H1 (cell line): ENCODE data around the gene SHH. TPM values are rescaled to one million over a fixed set of nuclear protein-coding genes. Genes with fewer than 3 reads are reported as not detected.

Source experiments
- CTCF ChIA-PET: fragments of 300-600 bp; sonication (Branson Sonifier 250); formaldehyde crosslinking; loops from one replicate; lab custom pipeline; 2021; ENCODE audit not compliant: partially characterized antibody; lab: Charles Lee
- POLR2A ChIA-PET: fragments of 300-600 bp; sonication (Branson Sonifier 250); formaldehyde crosslinking; loops from one replicate; lab custom pipeline; 2021; ENCODE audit warnings: inconsistent platforms; ENCODE audit not compliant: partially characterized antibody; lab: Charles Lee
- DNase-seq, 2 experiments: peaks; one replicate each; pipeline versions ENCODE4 v3.0.0 to v3.0.0-alpha.2; 2010 to 2022; ENCODE audit warnings: low spot score in 2 of 2, low read depth in 1 of 2, mixed read lengths in 1 of 2
- FAIRE-seq: peaks from 2 replicates; lab custom pipeline; 2011; peaks lifted over from hg19 to GRCh38; lab: Jason Lieb, UNC
- H2AFZ ChIP-seq: 2 replicates; pipeline ENCODE4 v1.8.1; 2012; ENCODE audit warnings: low read length, inconsistent platforms
- H2AK5ac ChIP-seq: 2 replicates; pipeline ENCODE4 v1.6.1; 2013; ENCODE audit warnings: low read depth, low read length
- H2BK120ac ChIP-seq: replicated peaks from 2 replicates; pipeline ENCODE3; 2013; ENCODE audit warnings: low read depth, low read length, inconsistent platforms
- H2BK12ac ChIP-seq: 2 replicates; pipeline ENCODE4 v1.6.1; 2013; ENCODE audit warnings: low read depth, low read length
- H2BK15ac ChIP-seq: 2 replicates; pipeline ENCODE4 v1.6.1; 2013; ENCODE audit warnings: low read length
- H2BK20ac ChIP-seq: 2 replicates; pipeline ENCODE4 v1.6.1; 2013; ENCODE audit warnings: low read length
- H2BK5ac ChIP-seq: 2 replicates; pipeline ENCODE4 v1.6.1; 2013; ENCODE audit warnings: low read depth, low read length
- H3K14ac ChIP-seq: 2 replicates; pipeline ENCODE4 v1.6.1; 2013; ENCODE audit warnings: inconsistent platforms; ENCODE audit not compliant: insufficient read length
- H3K18ac ChIP-seq: 2 replicates; pipeline ENCODE4 v1.6.1; 2013; ENCODE audit warnings: low read length; ENCODE audit errors: extremely low read depth
- H3K23ac ChIP-seq: 2 replicates; pipeline ENCODE4 v1.6.1; 2013; ENCODE audit warnings: inconsistent platforms; ENCODE audit not compliant: insufficient read length
- H3K23me2 ChIP-seq: 2 replicates; pipeline ENCODE4 v1.6.1; 2013; ENCODE audit warnings: low read depth, low read length
- H3K27ac ChIP-seq: 2 replicates; pipeline ENCODE4 v1.6.1; 2011; ENCODE audit warnings: low read depth, low read length, inconsistent platforms
- H3K27me3 ChIP-seq, 4 experiments: replicated peaks in 1 of 4; 1 replicate in 1 of 4; 2 replicates in 3 of 4; pipeline versions ENCODE4 v1.6.1 to v1.8.1; 2011 to 2013; ENCODE audit warnings: low read length in 3 of 4, mild to moderate bottlenecking in 3 of 4, inconsistent platforms in 2 of 4, mixed read lengths in 2 of 4, moderate library complexity in 1 of 4; ENCODE audit not compliant: control insufficient read depth in 3 of 4, insufficient read depth in 3 of 4; ENCODE audit errors: extremely low read depth in 1 of 4
- H3K36me3 ChIP-seq, 4 experiments: 2 replicates each; pipeline versions ENCODE4 v1.6.1 to v1.8.1; 2011 to 2013; ENCODE audit warnings: mild to moderate bottlenecking in 4 of 4, low read length in 3 of 4, moderate library complexity in 2 of 4, control low read depth in 1 of 4, inconsistent platforms in 1 of 4; ENCODE audit not compliant: insufficient read depth in 4 of 4, control insufficient read depth in 2 of 4
- H3K4ac ChIP-seq: replicated peaks from 2 replicates; pipeline ENCODE3; 2013; ENCODE audit warnings: low read length, low read depth, mixed read lengths, inconsistent platforms; ENCODE audit not compliant: insufficient read length
- H3K4me1 ChIP-seq, 4 experiments: replicated peaks in 1 of 4; 1 replicate in 1 of 4; 2 replicates in 3 of 4; pipeline versions ENCODE4 v1.6.1 to v1.8.1; 2011 to 2013; ENCODE audit warnings: low read length in 3 of 4, inconsistent platforms in 2 of 4, mixed read lengths in 1 of 4; ENCODE audit not compliant: insufficient read depth in 4 of 4, control insufficient read depth in 3 of 4
- H3K4me2 ChIP-seq, 2 experiments: 2 replicates each; pipeline versions ENCODE4 v1.6.1 to v1.8.1; 2011 to 2013; ENCODE audit warnings: low read depth in 2 of 2, low read length in 2 of 2, control low read depth in 1 of 2, inconsistent platforms in 1 of 2, mild to moderate bottlenecking in 1 of 2; ENCODE audit not compliant: insufficient read depth in 1 of 2
- H3K4me3 ChIP-seq, 4 experiments: fragments of 200-600, 300-600 bp in 1 of 4; sonication (generic), shearing (Covaris generic), sonication (Bioruptor Twin) in 1 of 4; 2 replicates each; pipeline versions ENCODE4 v1.5.1 to v1.8.1; 2011 to 2016; ENCODE audit warnings: low read length in 4 of 4, low read depth in 3 of 4, control low read depth in 2 of 4, inconsistent platforms in 2 of 4, mild to moderate bottlenecking in 2 of 4, mixed read lengths in 1 of 4, moderate library complexity in 1 of 4; ENCODE audit not compliant: insufficient read depth in 2 of 4; ENCODE audit errors: extremely low read depth in 1 of 4
- H3K56ac ChIP-seq: replicated peaks from 2 replicates; pipeline ENCODE3; 2013; ENCODE audit warnings: low read depth, mild to moderate bottlenecking, mixed read lengths, low read length, inconsistent platforms; ENCODE audit not compliant: insufficient read length
- H3K79me1 ChIP-seq: 2 replicates; pipeline ENCODE4 v1.6.1; 2013; ENCODE audit warnings: low read depth, low read length, control low read depth
- H3K79me2 ChIP-seq, 2 experiments: 2 replicates each; pipeline versions ENCODE4 v1.6.1 to v1.8.1; 2012 to 2013; ENCODE audit warnings: low read length in 2 of 2, mild to moderate bottlenecking in 2 of 2, inconsistent platforms in 1 of 2; ENCODE audit not compliant: insufficient read depth in 2 of 2, control insufficient read depth in 1 of 2
- H3K9ac ChIP-seq, 4 experiments: replicated peaks in 1 of 4; 1 replicate in 1 of 4; 2 replicates in 3 of 4; pipeline versions ENCODE4 v1.6.1 to v1.8.1; 2011 to 2013; ENCODE audit warnings: low read depth in 3 of 4, low read length in 3 of 4, control low read depth in 2 of 4, mild to moderate bottlenecking in 2 of 4, moderate library complexity in 2 of 4, inconsistent platforms in 1 of 4; ENCODE audit errors: extremely low read depth in 1 of 4
- H3K9me3 ChIP-seq, 2 experiments: 2 replicates each; pipeline versions ENCODE4 v1.6.1 to v1.8.1; 2012 to 2013; ENCODE audit warnings: mild to moderate bottlenecking in 2 of 2, moderate library complexity in 2 of 2, control low read depth in 1 of 2, inconsistent platforms in 1 of 2, low read depth in 1 of 2, low read length in 1 of 2, mixed read lengths in 1 of 2; ENCODE audit not compliant: insufficient read depth in 2 of 2
- H4K20me1 ChIP-seq, 2 experiments: replicated peaks in 1 of 2; 2 replicates each; pipeline versions ENCODE3 to v1.8.1; 2011 to 2013; ENCODE audit warnings: inconsistent platforms in 2 of 2, low read length in 2 of 2, mild to moderate bottlenecking in 1 of 2; ENCODE audit not compliant: insufficient read depth in 2 of 2, control insufficient read depth in 1 of 2
- H4K5ac ChIP-seq: 2 replicates; pipeline ENCODE4 v1.6.1; 2013; ENCODE audit warnings: low read length, low read depth, mixed read lengths, inconsistent platforms; ENCODE audit not compliant: insufficient read length
- H4K8ac ChIP-seq: 2 replicates; pipeline ENCODE4 v1.8.0; 2013; ENCODE audit warnings: mild to moderate bottlenecking, moderate library complexity, low read length, inconsistent platforms; ENCODE audit not compliant: insufficient read depth; ENCODE audit errors: extremely low read depth
- H4K91ac ChIP-seq: replicated peaks from 2 replicates; pipeline ENCODE3; 2013; ENCODE audit warnings: low read length, mixed read lengths, inconsistent platforms; ENCODE audit not compliant: insufficient read length
- CBX8 ChIP-seq: fragments of 300-800, 300-1000 bp; sonication (generic); IDR thresholded peaks from 2 replicates; pipeline ENCODE4 v1.7.1; 2016; ENCODE audit warnings: low read depth, low read length, borderline replicate concordance
- EZH2 ChIP-seq: fragments of 200-600 bp; sonication (generic); IDR thresholded peaks from 2 replicates; pipeline ENCODE4 v1.7.1; 2012; ENCODE audit warnings: low read depth, mild to moderate bottlenecking, moderate library complexity, low read length, inconsistent platforms; ENCODE audit not compliant: severe bottlenecking
- POU5F1 ChIP-seq: IDR thresholded peaks from 2 replicates; pipeline ENCODE4 v1.6.1; 2011; ENCODE audit warnings: low read depth, mild to moderate bottlenecking, low read length, moderate library complexity
- RBBP5 ChIP-seq: IDR thresholded peaks from 2 replicates; pipeline ENCODE4 v1.7.1; 2012; ENCODE audit warnings: low read depth, mild to moderate bottlenecking, inconsistent platforms, low read length, moderate library complexity, borderline replicate concordance
- RFX5 ChIP-seq: IDR thresholded peaks from 2 replicates; pipeline ENCODE4 v1.6.1; 2011; ENCODE audit warnings: low read depth, low read length, improper control_type of control experiment, borderline replicate concordance
- SP2 ChIP-seq: IDR thresholded peaks from 2 replicates; pipeline ENCODE4 v1.6.1; 2012; ENCODE audit warnings: mild to moderate bottlenecking, low read length, inconsistent platforms
- TAF1 ChIP-seq: IDR thresholded peaks from 2 replicates; pipeline ENCODE4 v1.6.1; 2011; ENCODE audit warnings: mild to moderate bottlenecking, low read depth, low read length
- WGBS, 2 experiments: shearing (Covaris generic) in 1 of 2; methylation state at CpG; one replicate each; pipeline versions ENCODE4 v1.1.6 to v1.1.7; 2013 to 2015; ENCODE audit warnings: low lambda C conversion rate in 2 of 2, mixed read lengths in 2 of 2, inconsistent platforms in 1 of 2, low coverage in 1 of 2, missing lambda C conversion rate in 1 of 2; ENCODE audit not compliant: insufficient replicate concordance in 2 of 2, insufficient coverage in 1 of 2, insufficient read length in 1 of 2; ENCODE audit errors: extremely low coverage in 1 of 2, missing lambda C conversion rate in 1 of 2; 5-methylcytosine and 5-hydroxymethylcytosine counted together
- polyA plus RNA-seq, 7 experiments: library from polyadenylated mRNA; depleted of rRNA in 3 of 7; stranded (reverse) in 5 of 7; unstranded in 2 of 7; fragments of >200 nt in 5 of 7; fragments of 200-250 nt in 2 of 7; gene quantifications; 1 replicate in 5 of 7; 2 replicates in 1 of 7; 4 replicates in 1 of 7; pipeline versions ENCODE4 v1.2.1 to v1.2.3, GENCODE V29; 2011 to 2013; ENCODE audit warnings: missing spikeins in 2 of 7, mixed read lengths in 2 of 7
- total RNA-seq: library from RNA; stranded (reverse); fragmentation: NEBNext Ultra II Directional; extraction: Animal tissue kit (Norgen Biotek cat#: 25700); gene quantifications from 2 replicates; pipeline ENCODE4 v1.2.1, GENCODE V29; 2021

The SHH gene
- total and polyA plus RNA-seq, 2 of the 8 experiments (the other 6 are each of a cell fraction or from before 2014, with no cell fraction given) = not detected

- H4K91ac ChIP-seq = peak overlapping the region; percentile 40
- H3K14ac ChIP-seq = no peak overlapping the region
- H3K56ac ChIP-seq = no peak overlapping the region
- no peak overlapping the region for H2BK15ac ChIP-seq
- DNase-seq = no peak
- 89% methylated on average over 17 of the region's 18 CpGs; no CpG with 5 or more reads in 1 of the 2 experiments for WGBS, 2 experiments
- H4K8ac ChIP-seq = peak overlapping the region; percentile 76; the same call in 1 of the 2 replicates
- H3K4me2 ChIP-seq = no peak overlapping the region
- no peaks in the 10 kb centered on the region for H3K79me1 ChIP-seq
- H4K20me1 ChIP-seq = no peaks in the 10 kb centered on the region
- ChIA-PET CTCF (interaction anchor here (0.7 kb wide), 1 partner anchor 734 kb away, joined by 3 read pairs; no protein-coding TSS in a partner anchor), POLR2A (no interaction called here)
- peaks cover 7% of the 10 kb centered on the region for H3K23me2 ChIP-seq
- FAIRE-seq = no peak
- H4K5ac ChIP-seq = no peak overlapping the region
- H2BK20ac ChIP-seq = no peak overlapping the region
- no peak overlapping the region for H2BK5ac ChIP-seq
- no peak overlapping the region for H2BK120ac ChIP-seq
- H3K27me3 ChIP-seq = no peaks in the 10 kb centered on the region; a peak in 1 of 7 replicates
- H3K4me1 ChIP-seq = no peaks in the 10 kb centered on the region; a peak in 1 of 7 replicates
- no peaks in the 10 kb centered on the region for H3K79me2 ChIP-seq
- H3K36me3 ChIP-seq = no peaks in the 10 kb centered on the region
- H2BK12ac ChIP-seq = no peak overlapping the region
- no peak overlapping the region for H3K9ac ChIP-seq
- peak overlapping the region; percentile 59; the same call in 1 of the 2 replicates for H2AFZ ChIP-seq
- no peak overlapping the region for H2AK5ac ChIP-seq
- H3K23ac ChIP-seq = no peak overlapping the region
- no peak overlapping the region for H3K4ac ChIP-seq
- no peak overlapping the region for H3K18ac ChIP-seq
- no peaks in the 10 kb centered on the region for H3K9me3 ChIP-seq
- H3K27ac ChIP-seq = no peak overlapping the region
- H3K4me3 ChIP-seq = no peak overlapping the region
- no peak for TF ChIP-seq RBBP5
- TF ChIP-seq EZH2 = no peak
- no peak for TF ChIP-seq POU5F1
- TF ChIP-seq CBX8 = no peak
- no peak for TF ChIP-seq RFX5
- no peak for TF ChIP-seq SP2
- TF ChIP-seq TAF1 = no peak
These were observed 35.7 kb upstream of the SHH start for GRCh38 chr7:155847821-155848435.
